ENCODE data around the gene RPL26.

- TF ChIP-seq POLR2A (IDR thresholded peaks at IDR 0.05) = no peak
- no peak for TF ChIP-seq CTCF (IDR thresholded peaks at IDR 0.05)
Observed at GRCh38 chr17:8393470-8394231, 10.7 kb upstream of the RPL26 start.

Measured in uterus (tissue), 2 donors.